COR-L47 (cell line): ENCODE results near the gene NSUN3.

Experiments
- DNase-seq: peaks from one replicate; lab custom pipeline; 2025; lab: John Stamatoyannopoulos, UW

NSUN3 gene

GRCh38 chr3:94130690-94131089, 67.8 kb downstream of the NSUN3 start:
- DNase-seq: no peak

- DNase-seq: no peak
Observed at GRCh38 chr3:94132777-94133176, 69.9 kb downstream of the NSUN3 start.

GRCh38 chr3:94136133-94136532, 73.3 kb downstream of the NSUN3 start:
- no peak for DNase-seq

DNA sequence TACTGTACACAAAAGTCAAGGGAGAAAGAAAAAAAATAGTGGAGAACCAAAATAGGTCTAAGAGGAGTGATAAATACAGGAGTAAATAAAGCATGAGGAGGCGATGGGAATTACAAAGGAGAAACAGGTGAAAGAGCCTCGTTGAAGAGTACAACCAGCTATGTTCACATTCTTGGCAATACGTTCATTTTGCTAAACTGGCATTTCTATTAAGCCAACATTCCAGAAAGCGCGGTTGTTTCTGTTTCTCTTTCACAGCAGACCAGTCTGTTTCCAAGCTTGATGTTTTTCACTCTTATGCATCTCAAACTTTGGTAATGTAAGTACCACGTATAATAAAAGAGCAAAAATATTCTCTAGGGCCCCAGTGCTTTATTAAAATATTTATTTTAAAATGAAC, 74.5 kb downstream of the NSUN3 start:
- no peak for DNase-seq

- DNase-seq: no peak
Observed at GRCh38 chr3:94146455-94146854, 83.6 kb downstream of the NSUN3 start.

- no peak for DNase-seq
Observed at GRCh38 chr3:94147012-94147411, 84.2 kb downstream of the NSUN3 start.

- no peak for DNase-seq
Observed at GRCh38 chr3:94150113-94150512, 87.3 kb downstream of the NSUN3 start.

- DNase-seq: no peak
Observed at GRCh38 chr3:94156626-94157025, 93.8 kb downstream of the NSUN3 start.

DNA sequence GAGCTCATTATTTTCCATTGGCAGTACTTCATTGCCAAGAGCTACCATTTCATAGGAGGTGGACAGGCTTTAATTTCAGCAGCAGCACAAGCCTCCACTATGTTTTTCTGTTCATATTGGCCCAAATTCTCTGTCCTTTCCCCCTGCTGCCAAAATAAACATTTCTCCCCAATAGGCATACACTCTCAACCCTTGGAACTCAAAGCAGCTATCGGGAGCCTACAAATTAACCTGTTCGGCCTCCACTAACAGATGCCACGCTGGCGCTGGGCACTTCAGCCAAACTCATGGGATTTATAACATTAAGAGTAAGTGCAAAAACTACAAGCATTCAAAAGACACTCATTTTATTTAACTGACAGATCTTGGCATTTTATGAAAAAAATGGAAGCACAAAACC, 95.7 kb downstream of the NSUN3 start:
- no peak for DNase-seq

- DNase-seq: no peak
Observed at GRCh38 chr3:94159062-94159828, 96.4 kb downstream of the NSUN3 start.

DNA sequence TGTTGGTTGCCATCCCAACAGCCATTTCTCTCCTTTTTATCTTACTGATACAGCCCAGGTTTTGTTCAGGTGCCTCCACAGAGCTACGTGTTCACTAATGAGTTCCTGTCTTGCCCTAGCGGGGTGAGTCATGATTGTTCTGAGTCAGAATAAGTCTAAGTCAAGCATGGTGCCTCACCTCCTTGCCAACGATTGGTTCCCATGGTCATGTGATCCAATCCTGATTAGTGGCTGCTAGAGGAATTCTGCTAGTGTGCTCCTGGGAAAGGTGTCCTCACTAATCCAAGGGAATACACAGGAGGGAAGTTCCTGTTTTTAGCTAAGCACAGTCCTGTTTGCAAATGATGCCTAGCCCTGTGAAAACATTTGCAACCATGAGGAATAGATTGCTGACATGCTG, 99.8 kb downstream of the NSUN3 start:
- DNase-seq: no peak

- DNase-seq: no peak
Observed at GRCh38 chr3:94167346-94167745, 104.5 kb downstream of the NSUN3 start.

DNA sequence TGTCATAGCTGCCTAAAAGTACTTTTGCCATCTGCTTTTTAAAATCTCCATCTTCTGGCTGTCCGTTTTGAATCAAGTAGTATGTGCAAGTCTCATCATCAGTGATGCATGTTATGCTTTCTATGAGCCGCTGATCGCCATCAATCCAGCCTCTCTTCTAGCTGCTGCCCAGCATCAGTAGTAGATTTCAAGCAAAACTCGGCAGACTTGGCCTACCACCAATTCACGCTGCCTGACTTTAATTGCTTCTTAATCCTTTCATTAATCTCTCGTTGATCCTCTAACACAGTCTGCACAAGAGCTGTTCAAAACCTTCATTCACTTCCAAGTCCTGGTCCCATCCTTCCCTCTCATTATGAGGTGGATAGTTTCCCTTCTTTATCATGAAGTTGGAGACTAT, 104.9 kb downstream of the NSUN3 start:
- no peak for DNase-seq

- DNase-seq: no peak
Observed at GRCh38 chr3:94171954-94172353, 109.1 kb downstream of the NSUN3 start.

DNA sequence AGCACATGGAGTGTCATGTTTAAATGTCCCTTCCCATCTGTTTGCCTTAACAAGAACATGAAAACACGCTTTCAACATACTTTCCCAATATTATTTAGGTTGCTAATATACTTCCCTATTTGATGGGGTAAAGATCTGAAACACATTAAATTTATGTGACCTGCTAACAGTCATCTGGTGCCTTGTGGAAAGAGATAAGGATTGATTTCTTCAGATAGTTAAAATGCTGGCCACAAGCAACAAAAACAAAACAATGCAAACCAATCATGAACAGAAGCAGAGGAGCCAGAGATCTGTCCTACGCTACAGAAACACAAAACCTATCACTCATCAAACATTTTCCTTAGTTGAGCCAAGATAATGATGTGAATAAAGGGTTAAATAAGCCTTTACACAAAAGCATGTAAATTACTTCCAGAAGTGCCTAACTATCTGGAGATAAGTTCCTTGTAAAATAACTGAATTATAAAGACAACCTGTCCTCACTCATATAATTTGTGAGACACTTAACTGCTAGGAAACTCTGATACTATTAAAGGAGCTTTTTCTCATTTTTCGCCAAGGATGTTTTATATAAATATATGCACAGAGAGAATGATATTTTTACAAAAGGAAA, 109.9 kb downstream of the NSUN3 start:
- no peak for DNase-seq

DNA sequence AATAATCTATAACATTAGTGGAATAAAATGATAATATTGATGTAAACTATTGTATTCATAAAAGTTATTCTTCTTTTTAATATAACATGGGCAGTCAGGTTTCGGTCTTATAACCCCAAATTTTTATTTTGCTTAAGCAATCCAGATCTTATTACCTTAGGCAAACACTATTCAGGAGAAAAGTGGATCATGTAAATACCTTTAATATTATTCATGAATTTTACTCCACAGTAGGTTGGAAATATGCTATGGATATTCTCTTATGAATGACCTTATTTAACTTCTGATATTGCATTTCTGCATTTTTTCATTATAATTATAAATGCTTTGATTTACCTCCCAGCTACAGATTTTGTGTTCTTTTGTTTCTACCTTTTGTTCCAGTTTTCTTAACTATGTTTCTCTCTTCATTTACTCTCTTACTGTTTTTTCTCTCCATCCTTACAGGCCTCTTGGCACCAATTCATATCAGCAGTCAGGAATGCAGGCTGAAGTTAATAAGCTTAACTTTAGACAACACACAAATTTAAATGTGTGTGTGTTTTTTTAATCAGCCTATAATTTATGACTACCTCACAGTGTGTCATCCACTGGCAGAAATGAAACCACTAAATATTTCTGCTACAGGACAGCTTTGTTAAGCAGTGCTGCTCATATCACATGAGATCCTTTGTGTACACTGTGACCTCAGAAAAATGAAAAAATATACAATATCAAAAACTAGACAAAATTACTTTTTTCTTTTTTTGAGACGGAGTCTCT, 111.0 kb downstream of the NSUN3 start:
- DNase-seq: no peak

GRCh38 chr3:94175677-94176076, 112.8 kb downstream of the NSUN3 start:
- no peak for DNase-seq

DNA sequence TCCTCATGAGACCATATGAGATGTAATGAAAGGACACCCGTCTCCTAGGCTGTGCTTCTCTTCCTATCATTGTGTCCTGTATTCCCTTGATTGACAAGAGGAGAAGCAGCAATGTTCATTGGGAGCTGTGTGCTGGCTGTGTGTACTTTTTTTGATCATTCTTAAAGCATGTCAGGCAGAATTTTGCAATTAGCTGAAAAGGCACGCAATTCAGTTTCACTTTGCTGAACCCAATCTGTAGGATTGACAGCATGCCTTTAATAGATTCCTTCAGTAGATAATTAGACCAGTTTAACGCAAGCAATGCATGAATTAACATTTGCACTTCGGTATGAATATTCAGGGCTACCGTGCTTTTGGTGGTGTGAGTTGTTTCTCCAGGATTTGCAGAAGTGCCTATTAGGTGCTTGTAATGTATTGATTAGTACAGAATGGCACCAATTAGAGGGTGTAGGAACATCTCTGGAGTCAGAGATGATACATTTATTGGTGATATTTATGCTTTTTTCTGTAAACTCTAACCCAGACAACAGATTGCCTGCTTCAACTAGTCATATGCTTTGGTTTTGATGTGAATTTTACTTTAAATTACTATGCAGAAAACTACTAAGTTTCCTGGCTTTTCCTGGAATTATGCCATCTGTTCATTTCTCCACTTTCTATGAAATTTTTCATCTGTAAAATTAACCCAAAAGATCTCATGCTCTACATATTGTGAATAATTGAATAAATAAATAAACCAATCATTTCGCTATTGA, 114.3 kb downstream of the NSUN3 start:
- DNase-seq: no peak
